GM19351 (cell line): ENCODE data around the gene UBA3.

Experiments
- ATAC-seq: cut with Tn5 transposase; IDR thresholded peaks from one replicate; pipeline ENCODE4 v1.9.1; 2021; ENCODE audit warnings: mild to moderate bottlenecking, moderate library complexity; ENCODE audit not compliant: unreplicated experiment

Gene UBA3

DNA sequence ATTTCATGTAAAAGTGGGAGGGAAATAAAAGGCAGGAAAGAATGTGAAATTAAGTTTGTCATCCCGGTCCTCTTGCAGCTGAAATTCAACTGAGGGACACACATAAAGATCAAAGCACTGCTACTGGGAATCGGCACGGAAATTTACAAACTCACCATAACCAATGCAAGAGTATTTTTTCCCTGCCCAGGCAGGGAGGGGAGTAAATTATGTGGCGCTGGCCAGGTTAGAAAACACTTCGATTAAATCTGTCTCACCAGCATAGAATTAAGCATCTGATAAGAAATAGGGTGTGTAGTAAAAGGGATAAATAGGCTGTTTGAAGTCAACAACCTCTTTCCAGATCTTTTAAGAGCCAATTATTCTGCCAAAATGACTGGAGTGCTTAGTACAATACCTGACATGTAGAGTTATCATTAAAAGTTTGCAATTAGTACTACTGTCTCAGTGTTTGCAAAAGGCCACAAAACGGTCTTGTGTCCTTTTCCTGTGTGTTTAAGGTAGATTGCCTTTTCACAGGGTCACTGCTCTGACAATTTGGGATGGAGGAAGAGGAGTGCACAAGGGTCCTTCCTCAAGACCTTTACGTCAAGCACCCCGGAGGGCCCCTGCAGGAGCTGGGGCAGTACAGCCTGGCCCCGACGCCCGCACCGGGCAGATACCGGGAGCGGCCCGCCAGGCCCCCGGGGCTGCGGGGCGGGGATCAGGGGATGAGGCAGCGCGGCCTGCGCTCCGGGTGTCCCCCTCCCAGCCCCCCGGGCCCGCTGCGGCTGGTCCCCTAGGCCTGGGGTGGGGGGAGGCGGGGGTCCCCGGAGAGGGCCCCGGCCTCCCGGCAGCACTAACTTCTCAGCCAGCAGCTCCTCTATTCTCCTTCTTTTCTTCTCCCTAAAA lies 651 bp downstream of the UBA3 start:
- no peak for ATAC-seq

GRCh38 chr3:69072928-69073327 lies 7.2 kb downstream of the UBA3 start:
- no peak for ATAC-seq

DNA sequence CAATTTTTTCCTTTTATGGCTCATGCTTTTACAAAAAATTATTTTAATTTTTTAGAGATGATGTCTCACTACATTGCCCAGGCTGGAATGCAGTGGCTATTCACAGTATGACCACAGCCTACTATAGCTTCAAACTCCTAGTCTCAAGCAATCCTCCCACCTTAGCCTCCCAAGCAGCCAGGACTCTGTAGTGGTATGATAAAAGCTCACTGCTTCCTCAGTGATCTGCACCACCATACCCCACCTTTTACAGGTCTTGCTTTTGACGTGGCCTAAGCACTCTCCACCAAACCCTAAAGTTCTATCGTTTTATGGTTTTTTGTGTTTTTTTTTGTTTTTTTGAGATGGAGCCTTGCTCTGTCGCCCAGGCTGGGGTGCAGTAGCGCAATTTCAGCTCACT lies 14.0 kb downstream of the UBA3 start:
- ATAC-seq: no peak

- no peak for ATAC-seq
Observed at GRCh38 chr3:69065318-69065964, 14.7 kb downstream of the UBA3 start.

DNA sequence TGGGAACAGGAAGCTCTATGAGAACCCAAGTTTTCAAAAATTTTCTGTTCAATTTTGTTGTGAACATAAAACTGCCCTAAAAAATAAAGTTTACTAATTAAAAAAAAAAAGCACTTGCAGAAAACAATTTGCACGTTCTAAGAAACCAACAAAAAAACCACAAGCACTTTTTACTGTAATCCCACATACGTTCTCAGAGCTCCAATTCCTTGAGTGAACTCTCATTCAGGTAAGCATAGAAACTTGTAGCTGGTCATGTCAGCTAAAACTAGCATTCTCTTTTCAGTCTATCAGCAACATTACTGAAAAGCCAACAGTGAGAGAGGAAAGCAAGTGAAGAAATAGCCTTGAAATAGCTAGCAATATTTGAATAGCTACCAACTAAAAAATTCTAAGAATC lies 16.5 kb downstream of the UBA3 start:
- ATAC-seq: no peak

- no peak for ATAC-seq
Observed at GRCh38 chr3:69059688-69060087, 20.5 kb downstream of the UBA3 start.

GRCh38 chr3:69058947-69059224 lies 21.3 kb downstream of the UBA3 start:
- no peak for ATAC-seq

DNA sequence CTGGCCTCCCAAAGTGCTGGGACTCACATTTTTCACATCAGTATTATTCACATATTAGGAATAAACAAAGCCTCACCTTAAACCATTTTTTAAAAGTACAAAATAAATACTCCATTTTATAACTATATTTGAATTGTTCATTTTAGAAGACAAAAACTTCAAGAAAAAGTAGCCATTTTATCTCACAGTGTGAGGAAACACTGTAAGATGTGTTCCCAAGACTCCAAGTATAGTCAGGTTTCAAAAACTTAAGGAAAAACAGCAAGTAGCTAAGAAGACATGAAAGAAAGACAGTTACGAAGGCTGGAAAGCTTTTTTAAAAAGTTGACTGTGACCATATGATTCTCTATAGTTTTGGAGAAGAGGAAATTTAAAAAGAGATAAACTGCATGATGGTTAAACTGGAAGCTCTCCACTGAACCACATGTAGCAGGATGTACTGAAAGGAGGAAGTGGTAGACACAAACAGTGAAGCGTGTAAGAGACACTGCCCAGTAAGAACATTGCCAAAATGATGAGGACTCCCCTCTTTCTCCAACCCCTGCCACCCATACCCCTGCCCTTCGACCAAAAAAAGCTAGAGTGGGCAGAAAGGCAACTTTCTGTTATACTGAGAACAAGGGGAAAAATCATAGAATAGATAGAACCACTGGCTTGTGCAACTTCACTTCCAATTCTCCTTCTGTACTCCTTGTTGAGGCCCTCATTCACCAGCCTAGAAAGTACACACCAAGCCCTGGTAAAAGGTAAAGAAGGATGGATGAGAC lies 21.8 kb downstream of the UBA3 start:
- peak; percentile 100 for ATAC-seq

DNA sequence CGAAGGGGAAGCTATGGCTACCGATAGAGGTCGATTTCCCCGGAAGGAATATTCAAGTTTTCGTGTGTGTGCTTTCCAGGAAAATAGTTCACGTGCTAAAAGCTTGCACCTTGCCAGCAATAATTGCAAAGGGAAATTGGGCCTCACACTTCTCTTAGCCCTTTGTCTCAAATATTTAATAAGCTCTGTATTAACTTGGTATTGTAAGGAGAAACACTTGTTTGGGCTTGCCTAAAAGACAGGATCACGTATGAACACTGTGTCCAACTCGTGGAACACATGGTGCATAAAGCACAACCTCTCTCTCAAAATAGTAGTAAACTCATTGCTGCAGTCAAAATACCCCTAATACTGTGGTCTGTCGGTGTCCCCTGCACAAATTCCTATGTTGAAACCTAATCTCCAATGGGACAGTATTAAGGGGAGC lies 27.7 kb downstream of the UBA3 start:
- peak; percentile 3 for ATAC-seq

DNA sequence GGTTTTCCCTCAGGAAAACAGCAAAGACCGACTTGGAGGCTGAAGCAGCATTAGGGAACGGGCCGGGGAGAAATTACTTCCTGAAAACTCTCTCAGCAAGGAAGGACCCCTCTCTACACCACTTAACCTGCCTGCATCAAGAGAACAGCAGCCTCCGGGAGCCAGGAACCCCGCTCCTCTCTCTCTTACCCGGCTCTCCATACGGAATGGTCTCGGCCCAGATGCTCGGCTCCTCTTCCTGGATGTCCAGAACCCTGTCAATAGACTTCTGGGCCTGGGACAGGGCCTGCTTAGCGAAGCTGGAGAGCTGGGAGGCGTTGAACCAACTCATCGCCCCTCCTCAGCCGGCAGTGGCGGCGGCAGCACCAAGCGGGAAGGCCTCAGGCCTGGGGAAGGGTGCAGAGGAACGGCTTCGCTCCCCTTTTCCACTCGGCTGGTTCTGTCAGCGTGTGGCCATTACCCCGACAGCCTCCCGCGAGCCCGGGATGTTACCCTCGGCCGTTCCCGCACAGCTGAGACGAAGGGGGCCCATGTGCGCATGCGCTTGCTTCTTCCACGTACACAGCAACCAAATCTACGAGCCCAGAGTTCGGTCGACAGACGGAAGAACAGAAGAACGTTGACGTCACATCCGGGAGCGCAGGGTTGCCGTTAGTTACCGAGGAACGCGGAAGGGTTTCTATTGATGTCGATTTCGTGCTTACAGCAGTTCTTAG lies 28.3 kb downstream of the UBA3 start, which contains the start of gene TMF1:
TSS of gene TMF1 (minus strand) at position 578 of the 716 bp plus-strand sequence. CDS start at position 331, 247 bp downstream.
- peak; percentile 94 for ATAC-seq

GRCh38 chr3:69048990-69049389 lies 31.2 kb downstream of the UBA3 start:
- ATAC-seq: no peak

DNA sequence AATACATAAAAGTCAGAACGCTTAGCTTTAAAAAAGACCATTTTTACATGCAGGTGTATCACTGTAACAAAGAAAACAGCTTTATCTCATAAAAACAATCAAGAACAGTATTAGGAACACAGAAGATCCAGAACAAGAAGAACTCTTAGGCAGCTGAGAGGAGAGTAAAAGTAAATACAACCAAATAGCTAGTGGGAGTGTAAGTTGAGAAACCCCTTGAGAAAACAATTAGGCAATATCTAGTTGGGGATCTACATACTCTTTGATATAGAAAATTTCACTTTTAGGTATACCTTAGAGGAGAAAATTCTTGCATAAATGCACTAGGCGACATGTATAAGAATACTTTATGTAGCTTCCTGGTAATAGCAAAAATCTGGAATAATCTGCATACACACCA lies 35.6 kb downstream of the UBA3 start:
- no peak for ATAC-seq

GRCh38 chr3:69033470-69033869 lies 46.7 kb downstream of the UBA3 start:
- no peak for ATAC-seq

DNA sequence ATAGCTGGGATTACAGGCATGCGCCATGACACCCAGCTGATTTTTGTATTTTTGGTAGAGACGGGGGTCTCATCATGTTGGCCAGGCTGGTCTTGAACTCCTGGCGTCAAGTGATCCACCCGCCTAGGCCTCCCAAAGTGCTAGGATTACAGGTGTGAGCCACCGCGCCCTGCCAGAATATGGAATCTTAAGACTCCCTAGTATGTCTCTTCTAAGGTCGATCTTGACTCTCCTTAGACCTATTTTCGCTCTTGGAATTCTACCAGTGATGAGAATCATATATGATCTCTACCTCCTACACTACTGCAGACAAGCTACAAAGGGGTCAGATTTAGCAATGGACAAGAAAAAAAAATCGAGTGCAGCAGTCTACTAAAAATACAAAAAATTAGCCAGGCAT lies 47.4 kb downstream of the UBA3 start:
- ATAC-seq: no peak

- no peak for ATAC-seq
Observed at GRCh38 chr3:69032142-69032541, 48.0 kb downstream of the UBA3 start.

DNA sequence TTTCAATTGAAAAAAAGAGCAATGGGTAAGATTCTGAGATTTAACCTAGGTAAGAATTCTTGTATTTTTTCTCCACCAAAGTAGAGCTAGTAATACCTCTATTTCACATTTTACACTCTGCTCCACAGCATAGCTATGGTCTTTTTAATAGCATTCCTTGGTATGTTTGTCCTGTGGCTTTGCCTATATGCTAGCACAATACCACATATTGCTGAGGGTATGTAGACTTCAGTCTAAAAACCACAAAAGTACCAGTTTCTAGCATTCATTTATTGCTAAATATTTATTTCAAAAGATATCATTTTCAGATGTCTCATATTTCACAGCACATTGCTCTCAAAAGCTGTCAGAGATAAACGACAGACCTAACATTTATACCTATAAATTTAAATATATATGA lies 48.5 kb downstream of the UBA3 start:
- no peak for ATAC-seq

- ATAC-seq: no peak
Observed at GRCh38 chr3:69020857-69021256, 59.3 kb downstream of the UBA3 start.

DNA sequence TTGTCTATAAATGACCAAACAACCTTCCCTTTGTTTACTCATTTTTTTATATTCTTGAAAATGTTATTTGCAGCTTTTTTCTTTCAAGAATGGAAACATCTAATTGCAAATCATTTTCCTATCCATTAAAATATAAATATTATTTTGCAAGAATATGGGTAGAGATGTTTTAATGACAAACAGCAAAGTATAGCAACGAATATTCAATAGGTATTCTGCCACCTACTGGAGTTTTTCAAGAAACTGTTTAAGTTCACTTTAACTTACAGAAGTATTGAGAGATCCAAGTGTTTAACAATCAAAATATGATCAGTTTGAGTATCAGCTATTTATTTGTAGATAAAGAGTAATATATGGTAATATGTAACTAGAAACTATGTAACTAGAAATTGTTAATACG lies 59.7 kb downstream of the UBA3 start:
- no peak for ATAC-seq

DNA sequence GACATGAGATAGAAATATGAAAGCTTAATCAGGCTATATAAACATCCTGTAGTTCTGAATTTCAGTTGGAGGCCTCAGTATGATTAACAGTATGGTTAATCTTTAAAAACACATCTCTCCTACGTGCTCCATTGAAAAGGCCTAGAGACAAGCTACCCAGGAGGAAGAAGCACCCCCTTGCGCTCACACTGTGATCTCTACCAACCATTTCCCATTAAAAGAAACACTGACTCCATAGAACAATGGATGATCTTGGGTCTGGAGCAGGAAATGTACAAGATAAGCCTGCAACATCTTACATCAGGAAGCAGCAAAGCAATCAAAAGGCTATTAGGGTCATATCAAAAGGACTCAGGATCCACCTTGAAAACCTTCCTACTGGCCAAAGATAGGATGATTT lies 63.3 kb downstream of the UBA3 start:
- ATAC-seq: no peak

- no peak for ATAC-seq
Observed at GRCh38 chr3:69016102-69016501, 64.1 kb downstream of the UBA3 start.

DNA sequence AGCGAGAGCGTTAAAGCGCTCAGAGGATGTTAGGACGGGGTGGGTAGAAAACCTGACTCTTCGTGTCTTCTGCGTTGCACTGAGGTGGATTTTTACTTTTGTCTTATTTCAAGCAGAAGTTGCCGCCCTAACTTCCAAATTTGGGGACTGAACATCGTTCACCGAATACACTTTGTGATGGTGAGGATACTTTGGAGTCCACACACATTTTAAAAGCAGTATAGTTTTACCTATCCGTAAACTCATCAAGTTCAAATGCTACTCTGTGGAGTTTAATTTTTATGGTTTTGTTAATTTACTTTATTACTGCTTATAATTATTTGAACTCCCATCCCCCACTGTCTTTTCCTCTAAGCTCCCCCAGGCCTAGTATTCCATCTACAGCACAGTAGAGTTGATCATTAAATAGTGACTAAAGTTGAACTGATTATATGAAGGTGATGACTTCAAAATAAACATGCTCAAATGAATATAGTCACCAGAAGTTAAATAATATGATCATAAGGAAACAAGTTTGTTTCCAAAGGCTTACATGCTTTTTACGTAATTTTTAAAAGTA lies 66.1 kb downstream of the UBA3 start:
- ATAC-seq: no peak
